Measurements from ENCODE around the gene RAD54L. TPM values are rescaled to one million over a fixed set of nuclear protein-coding genes. Genes with fewer than 3 reads are reported as not detected.
"Not testable (repeated sequence)": the region's sequence is repeated elsewhere in the genome, so short reads cannot be mapped to it uniquely, and the experiment has no call there.

Gene RAD54L
- total and polyA plus RNA-seq, 4 donors: 0.72 to 2.2 (median 2.1) TPM

DNA sequence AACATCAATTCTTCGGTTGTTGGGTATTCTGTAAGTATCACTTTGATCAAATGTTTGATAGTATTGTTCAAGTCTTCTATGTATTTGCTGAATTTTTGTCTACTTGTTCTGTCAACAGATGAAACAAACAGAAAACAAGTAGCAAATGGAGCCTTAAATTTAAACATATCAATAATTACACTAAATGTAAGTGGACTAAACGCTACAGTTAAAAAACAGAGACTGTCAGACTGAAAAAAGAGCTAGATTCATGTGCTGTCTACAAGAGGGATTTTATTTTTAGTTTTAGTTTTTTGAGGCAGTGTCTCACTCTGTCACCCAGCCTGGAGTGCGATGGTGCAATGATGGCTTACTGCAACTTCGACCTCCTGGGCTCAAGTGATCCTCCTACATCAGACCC lies 10.7 kb upstream of the RAD54L start:
- Histone ChIP-seq H3K9ac (ENCODE audit: insufficient read depth in 1 of 2, low read length in 2 of 2) (no peak overlapping the region), H3K36me3 (ENCODE audit: control insufficient read depth in 4 of 4, insufficient read depth in 4 of 4, low read length in 4 of 4) (no peaks in the 10 kb centered on the region), H3K27me3 (ENCODE audit: control insufficient read depth in 3 of 3, insufficient read depth in 3 of 3, low read length in 2 of 3) (no peaks in the 10 kb centered on the region), H3K27ac (ENCODE audit: low read depth in 1 of 2, low read length in 1 of 2) (no peak overlapping the region), H3K9me3 (ENCODE audit: control insufficient read depth in 4 of 4, insufficient read depth in 3 of 4, low read length in 3 of 4) (no peaks in the 10 kb centered on the region), H3K4me1 (ENCODE audit: control insufficient read depth in 5 of 5, insufficient read depth in 5 of 5, low read length in 5 of 5) (no peaks in the 10 kb centered on the region), H3K4me3 (no peak overlapping the region)
- DNase-seq (no peak), ATAC-seq (ENCODE audit: insufficient read depth, low FRiP score) (no peak)
- TF ChIP-seq, protein P1, sequence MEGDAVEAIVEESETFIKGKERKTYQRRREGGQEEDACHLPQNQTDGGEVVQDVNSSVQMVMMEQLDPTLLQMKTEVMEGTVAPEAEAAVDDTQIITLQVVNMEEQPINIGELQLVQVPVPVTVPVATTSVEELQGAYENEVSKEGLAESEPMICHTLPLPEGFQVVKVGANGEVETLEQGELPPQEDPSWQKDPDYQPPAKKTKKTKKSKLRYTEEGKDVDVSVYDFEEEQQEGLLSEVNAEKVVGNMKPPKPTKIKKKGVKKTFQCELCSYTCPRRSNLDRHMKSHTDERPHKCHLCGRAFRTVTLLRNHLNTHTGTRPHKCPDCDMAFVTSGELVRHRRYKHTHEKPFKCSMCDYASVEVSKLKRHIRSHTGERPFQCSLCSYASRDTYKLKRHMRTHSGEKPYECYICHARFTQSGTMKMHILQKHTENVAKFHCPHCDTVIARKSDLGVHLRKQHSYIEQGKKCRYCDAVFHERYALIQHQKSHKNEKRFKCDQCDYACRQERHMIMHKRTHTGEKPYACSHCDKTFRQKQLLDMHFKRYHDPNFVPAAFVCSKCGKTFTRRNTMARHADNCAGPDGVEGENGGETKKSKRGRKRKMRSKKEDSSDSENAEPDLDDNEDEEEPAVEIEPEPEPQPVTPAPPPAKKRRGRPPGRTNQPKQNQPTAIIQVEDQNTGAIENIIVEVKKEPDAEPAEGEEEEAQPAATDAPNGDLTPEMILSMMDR (IDR thresholded peaks at IDR 0.05; ENCODE audit: control extremely low read depth, extremely low read depth): no peak
- WGBS, 2 donors: 92 to 94% methylated on average over 4 of the region's 4 CpGs

DNA sequence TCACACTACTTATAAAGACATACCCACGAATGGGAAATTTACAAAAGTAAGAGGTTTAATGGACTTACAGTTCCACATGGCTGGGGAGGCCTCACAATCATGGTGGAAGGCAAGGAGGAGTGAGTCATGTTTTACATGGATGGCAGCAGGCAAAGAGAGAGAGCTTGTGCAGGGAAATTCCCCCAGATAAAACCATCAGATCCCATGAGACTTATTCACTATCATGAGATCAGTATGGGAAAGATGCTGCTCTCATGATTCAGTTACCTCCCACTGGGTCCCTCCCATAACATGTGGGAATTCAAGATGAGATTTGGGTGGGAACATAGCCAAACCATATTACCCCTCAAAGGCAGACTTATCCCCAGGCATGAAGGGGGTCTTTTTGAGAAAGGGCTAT lies 8.7 kb upstream of the RAD54L start:
- H3K27me3 ChIP-seq (ENCODE audit: control insufficient read depth in 3 of 3, insufficient read depth in 3 of 3, low read length in 2 of 3); H3K27ac ChIP-seq (ENCODE audit: low read depth in 1 of 2, low read length in 1 of 2); H3K9me3 ChIP-seq (ENCODE audit: control insufficient read depth in 4 of 4, insufficient read depth in 3 of 4, low read length in 3 of 4); H3K36me3 ChIP-seq (ENCODE audit: control insufficient read depth in 4 of 4, insufficient read depth in 4 of 4, low read length in 4 of 4); H3K9ac ChIP-seq (ENCODE audit: insufficient read depth in 1 of 2, low read length in 2 of 2); DNase-seq; H3K4me3 ChIP-seq; H3K4me1 ChIP-seq (ENCODE audit: control insufficient read depth in 5 of 5, insufficient read depth in 5 of 5, low read length in 5 of 5); ATAC-seq (ENCODE audit: insufficient read depth, low FRiP score): not testable (repeated sequence)
- 50 to 63% methylated on average over 1 of the region's 1 CpG for WGBS, 2 donors

DNA sequence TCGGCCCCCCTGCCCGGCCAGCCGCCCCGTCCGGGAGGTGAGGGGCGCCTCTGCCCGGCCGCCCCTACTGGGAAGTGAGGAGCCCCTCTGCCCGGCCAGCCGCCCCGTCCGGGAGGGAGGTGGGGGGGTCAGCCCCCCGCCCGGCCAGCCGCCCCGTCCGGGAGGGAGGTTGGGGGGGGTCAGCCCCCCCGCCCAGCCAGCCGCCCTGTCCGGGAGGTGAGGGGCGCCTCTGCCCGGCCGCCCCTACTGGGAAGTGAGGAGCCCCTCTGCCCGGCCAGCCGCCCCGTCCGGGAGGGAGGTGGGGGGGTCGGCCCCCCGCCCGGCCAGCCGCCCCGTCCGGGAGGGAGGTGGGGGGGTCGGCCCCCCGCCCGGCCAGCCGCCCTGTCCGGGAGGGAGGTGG lies 5.8 kb upstream of the RAD54L start:
- not testable (repeated sequence) for H3K9me3 ChIP-seq (ENCODE audit: control insufficient read depth in 4 of 4, insufficient read depth in 3 of 4, low read length in 3 of 4); H3K4me3 ChIP-seq; H3K9ac ChIP-seq (ENCODE audit: insufficient read depth in 1 of 2, low read length in 2 of 2); H3K27me3 ChIP-seq (ENCODE audit: control insufficient read depth in 3 of 3, insufficient read depth in 3 of 3, low read length in 2 of 3); DNase-seq; ATAC-seq (ENCODE audit: insufficient read depth, low FRiP score); H3K27ac ChIP-seq (ENCODE audit: low read depth in 1 of 2, low read length in 1 of 2); H3K4me1 ChIP-seq (ENCODE audit: control insufficient read depth in 5 of 5, insufficient read depth in 5 of 5, low read length in 5 of 5); H3K36me3 ChIP-seq (ENCODE audit: control insufficient read depth in 4 of 4, insufficient read depth in 4 of 4, low read length in 4 of 4)
- WGBS, 2 donors: 87 to 92% methylated on average over 11 of the region's 38 CpGs

DNA sequence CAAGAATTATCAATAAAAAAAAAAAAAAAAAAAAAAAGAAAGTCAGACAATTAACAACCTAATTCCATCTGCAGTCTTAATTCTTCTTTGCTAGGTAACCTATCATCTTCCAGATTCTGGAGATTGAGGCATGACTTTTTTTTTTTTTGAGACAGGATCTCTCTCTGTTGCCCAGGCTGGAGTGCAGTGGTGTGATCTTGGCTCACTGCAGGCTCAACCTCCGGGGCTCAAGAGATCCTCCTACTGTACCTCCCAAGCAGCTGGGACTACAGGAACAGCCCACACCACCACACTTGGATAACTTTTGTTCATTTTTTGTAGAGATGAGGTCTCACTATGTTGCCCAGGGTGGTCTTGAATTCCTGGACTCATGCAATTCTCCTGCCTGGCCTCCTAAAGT lies 4.6 kb upstream of the RAD54L start:
- TF ChIP-seq, protein P1 (IDR thresholded peaks at IDR 0.05; ENCODE audit: control extremely low read depth, extremely low read depth): no peak
- no peak overlapping the region for H3K27ac ChIP-seq (ENCODE audit: low read depth in 1 of 2, low read length in 1 of 2)
- no peaks in the 10 kb centered on the region for H3K36me3 ChIP-seq (ENCODE audit: control insufficient read depth in 4 of 4, insufficient read depth in 4 of 4, low read length in 4 of 4)
- no peak overlapping the region for H3K4me3 ChIP-seq
- WGBS, 2 donors: 82 to 92% methylated on average over 1 of the region's 1 CpG
- DNase-seq (no peak), ATAC-seq (ENCODE audit: insufficient read depth, low FRiP score) (no peak)
- H3K4me1 ChIP-seq (ENCODE audit: control insufficient read depth in 5 of 5, insufficient read depth in 5 of 5, low read length in 5 of 5): peaks cover 0 to 8% (median 0%) of the 10 kb centered on the region in 5 donors
- H3K27me3 ChIP-seq (ENCODE audit: control insufficient read depth in 3 of 3, insufficient read depth in 3 of 3, low read length in 2 of 3): no peaks in the 10 kb centered on the region
- no peaks in the 10 kb centered on the region for H3K9me3 ChIP-seq (ENCODE audit: control insufficient read depth in 4 of 4, insufficient read depth in 3 of 4, low read length in 3 of 4)
- no peak overlapping the region for H3K9ac ChIP-seq (ENCODE audit: insufficient read depth in 1 of 2, low read length in 2 of 2)

DNA sequence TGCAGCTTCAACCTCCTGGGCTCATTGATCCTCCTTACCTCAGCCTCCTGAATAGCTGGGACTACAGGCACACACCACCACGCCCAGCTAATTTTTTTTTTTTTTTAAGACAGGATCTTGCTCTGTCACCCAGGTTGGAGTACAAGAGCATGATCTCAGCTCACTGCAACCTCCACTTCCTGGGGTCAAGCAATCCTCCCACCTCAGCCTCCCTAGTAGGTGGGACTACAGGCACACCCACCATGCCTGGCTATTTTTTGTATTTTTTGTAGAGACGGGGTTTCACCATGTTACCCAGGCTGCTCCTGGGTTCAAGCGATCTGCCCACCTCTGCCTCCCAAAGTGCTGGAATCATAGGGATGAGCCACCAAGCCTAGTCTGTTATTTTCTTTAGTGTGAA lies 3.7 kb upstream of the RAD54L start:
- not testable (repeated sequence) for H3K4me3 ChIP-seq; H3K27me3 ChIP-seq (ENCODE audit: control insufficient read depth in 3 of 3, insufficient read depth in 3 of 3, low read length in 2 of 3); H3K36me3 ChIP-seq (ENCODE audit: control insufficient read depth in 4 of 4, insufficient read depth in 4 of 4, low read length in 4 of 4); H3K9ac ChIP-seq (ENCODE audit: insufficient read depth in 1 of 2, low read length in 2 of 2); H3K9me3 ChIP-seq (ENCODE audit: control insufficient read depth in 4 of 4, insufficient read depth in 3 of 4, low read length in 3 of 4); DNase-seq; ATAC-seq (ENCODE audit: insufficient read depth, low FRiP score); H3K27ac ChIP-seq (ENCODE audit: low read depth in 1 of 2, low read length in 1 of 2)
- WGBS, 2 donors: 93 to 96% methylated on average over 3 of the region's 3 CpGs
- peaks cover 0 to 17% (median 4%) of the 10 kb centered on the region in 5 donors for H3K4me1 ChIP-seq (ENCODE audit: control insufficient read depth in 5 of 5, insufficient read depth in 5 of 5, low read length in 5 of 5)
